ENCODE data around the gene SND1.
A peak's percentile ranks its signal among the peaks of the same experiment; 100 is the strongest.

The SND1 gene

GRCh38 chr7:127682140-127682539, 30.1 kb downstream of the SND1 start:
- no peak for DNase-seq (ENCODE audit: low read depth in 2 of 3, low spot score in 2 of 3)

DNA sequence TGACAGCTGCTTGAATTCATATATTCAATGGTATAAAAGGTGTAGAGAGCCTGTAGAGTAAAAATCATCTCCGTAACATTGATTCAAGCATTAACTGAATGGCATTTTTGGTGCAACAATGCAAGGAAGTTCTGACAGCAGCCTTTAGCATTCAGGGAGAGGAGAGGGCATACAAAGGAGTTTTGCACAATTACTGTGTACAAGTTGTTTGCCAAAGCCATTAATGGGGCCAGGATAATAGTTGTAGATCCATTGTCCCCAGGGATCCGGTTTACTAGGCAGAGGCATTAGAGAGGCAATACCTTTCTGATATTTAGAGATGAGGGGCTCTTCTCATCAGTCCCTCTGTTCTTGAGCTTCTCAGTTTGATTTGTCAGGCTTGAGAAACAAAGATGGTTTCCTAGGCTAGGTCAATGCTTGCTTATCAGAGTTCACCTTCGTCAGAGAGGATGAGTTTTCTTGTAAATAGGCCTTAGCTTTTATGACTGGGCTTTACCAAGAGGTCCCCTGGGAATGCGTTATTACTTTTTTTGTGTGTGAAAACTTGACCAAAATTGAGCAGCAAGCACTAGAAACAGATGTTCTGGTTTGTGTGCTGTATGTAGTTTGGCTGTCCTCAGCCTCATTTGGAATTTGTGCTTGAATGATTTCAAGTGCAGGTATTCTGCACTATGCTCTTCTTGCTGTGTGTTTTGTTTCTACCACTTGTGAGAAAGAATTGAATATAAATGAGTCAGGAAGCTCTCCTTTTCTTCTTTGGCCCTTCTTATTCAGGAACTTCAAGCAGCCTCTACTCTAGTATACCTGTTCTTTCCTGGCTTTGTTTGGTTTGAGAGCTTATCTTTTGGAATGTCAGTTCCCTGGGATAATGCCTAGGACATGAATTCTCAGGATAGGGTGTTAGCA, 32.0 kb downstream of the SND1 start:
- no peak for DNase-seq (ENCODE audit: low read depth in 2 of 3, low spot score in 2 of 3)

- no peak for DNase-seq (ENCODE audit: low read depth in 2 of 3, low spot score in 2 of 3)
Measured at GRCh38 chr7:127689194-127689772, 37.3 kb downstream of the SND1 start.

DNA sequence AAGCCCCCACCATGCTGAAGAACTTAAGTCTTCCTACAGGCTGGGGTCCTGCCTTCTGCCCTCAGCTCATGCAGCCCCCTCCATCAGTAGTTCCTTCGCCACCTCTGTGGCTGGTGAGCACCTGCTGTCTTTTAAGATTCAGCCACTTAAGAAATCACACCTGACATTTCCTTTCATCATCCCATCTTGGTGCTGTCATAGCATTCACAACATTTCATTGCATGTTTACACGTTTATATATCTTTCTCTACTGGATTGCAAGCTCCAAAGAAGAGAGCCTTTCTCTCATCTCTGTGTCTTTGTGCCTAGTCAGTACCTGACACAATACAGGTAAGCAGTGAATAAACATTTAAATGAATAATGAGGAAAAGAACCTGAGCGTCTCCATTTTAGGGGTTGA, 38.3 kb downstream of the SND1 start:
- DNase-seq (ENCODE audit: low read depth in 2 of 3, low spot score in 2 of 3): no peak

GRCh38 chr7:127690806-127691205, 38.8 kb downstream of the SND1 start:
- no peak for DNase-seq (ENCODE audit: low read depth in 2 of 3, low spot score in 2 of 3)

- DNase-seq (ENCODE audit: low read depth in 2 of 3, low spot score in 2 of 3): no peak
Measured at GRCh38 chr7:127692200-127692599, 40.2 kb downstream of the SND1 start.

- DNase-seq (ENCODE audit: low read depth in 2 of 3, low spot score in 2 of 3): no peak
Measured at GRCh38 chr7:127699853-127700252, 47.9 kb downstream of the SND1 start.

DNA sequence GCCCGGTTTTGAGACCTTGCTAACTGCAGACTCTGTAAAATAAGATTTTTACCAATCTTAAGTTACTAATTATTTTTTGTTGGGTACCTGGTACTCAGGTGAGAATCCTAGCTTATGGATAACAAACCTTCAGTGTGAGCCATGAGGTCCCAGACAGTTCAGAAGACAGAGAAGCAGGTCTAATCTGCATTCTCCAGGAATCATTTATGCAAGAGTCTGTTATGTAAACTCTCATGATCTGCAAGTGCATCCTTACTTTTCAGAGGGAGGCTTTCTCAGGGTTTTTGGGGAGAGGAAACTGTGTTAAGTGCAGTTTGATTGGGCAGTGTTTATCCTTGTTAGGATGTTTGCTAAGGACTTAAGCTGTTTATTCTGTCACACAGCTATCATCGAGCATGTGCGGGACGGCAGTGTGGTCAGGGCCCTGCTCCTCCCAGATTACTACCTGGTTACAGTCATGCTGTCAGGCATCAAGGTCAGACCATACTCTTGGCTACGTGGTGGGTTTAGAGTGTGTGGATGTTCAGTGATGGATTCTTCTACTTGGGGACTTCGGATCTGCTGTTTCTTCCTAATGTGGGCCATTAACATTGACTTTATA, 50.2 kb downstream of the SND1 start:
- DNase-seq (ENCODE audit: low read depth in 2 of 3, low spot score in 2 of 3): no peak

DNA sequence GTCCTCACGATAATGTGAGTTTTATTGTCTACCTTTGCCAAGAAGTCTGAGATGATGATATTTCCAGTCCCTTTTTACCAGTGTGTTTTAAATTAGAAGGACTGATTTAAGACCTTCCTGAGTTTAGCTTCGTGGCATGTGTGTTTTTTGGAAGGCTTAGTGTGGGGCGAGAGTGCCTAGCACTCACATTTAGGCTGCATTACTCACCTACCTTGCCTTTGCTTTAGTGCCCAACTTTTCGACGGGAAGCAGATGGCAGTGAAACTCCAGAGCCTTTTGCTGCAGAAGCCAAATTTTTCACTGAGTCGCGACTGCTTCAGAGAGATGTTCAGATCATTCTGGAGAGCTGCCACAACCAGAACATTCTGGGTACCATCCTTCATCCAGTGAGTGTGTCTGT, 50.9 kb downstream of the SND1 start:
- no peak for DNase-seq (ENCODE audit: low read depth in 2 of 3, low spot score in 2 of 3)

DNA sequence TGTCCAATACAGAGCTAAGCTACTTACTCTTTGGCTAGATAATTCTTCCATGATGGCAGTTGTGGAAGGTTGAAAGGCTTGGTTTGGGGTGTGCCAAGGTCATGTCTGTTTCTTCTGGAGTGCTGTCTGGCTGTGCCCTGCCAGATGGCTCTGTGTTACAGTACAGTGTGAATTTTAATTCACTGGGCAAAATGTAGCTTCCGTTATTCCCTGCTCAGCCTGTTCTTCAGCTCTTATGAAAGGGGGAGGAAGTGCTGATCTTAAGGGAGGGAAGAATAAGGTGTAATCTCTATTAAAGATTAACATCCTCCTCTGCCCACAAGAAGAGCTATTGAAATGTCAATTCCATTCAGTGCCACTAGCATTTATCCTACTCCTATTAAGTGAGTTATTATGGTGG, 52.2 kb downstream of the SND1 start:
- DNase-seq (ENCODE audit: low read depth in 2 of 3, low spot score in 2 of 3): no peak

GRCh38 chr7:127705461-127705959, 53.5 kb downstream of the SND1 start:
- DNase-seq (ENCODE audit: low read depth in 2 of 3, low spot score in 2 of 3): no peak

DNA sequence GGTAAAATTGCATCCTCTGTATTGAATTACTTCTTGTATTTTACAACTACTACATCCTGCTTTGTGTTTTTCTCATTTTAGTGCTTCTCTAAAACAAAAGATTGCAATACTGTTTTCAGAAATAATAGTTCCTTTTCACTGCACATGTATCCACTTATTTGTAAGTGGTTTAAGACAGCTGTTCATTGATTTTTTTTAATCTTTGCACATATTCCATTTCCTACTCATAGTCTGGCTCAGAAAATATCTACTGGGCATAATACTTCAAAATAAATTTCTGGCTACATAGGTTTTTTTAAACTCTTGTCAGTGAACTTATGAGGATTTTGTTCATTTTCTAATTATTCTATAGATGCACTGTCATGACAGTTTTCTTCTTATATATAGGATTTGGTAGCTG, 54.8 kb downstream of the SND1 start:
- DNase-seq (ENCODE audit: low read depth in 2 of 3, low spot score in 2 of 3): no peak

DNA sequence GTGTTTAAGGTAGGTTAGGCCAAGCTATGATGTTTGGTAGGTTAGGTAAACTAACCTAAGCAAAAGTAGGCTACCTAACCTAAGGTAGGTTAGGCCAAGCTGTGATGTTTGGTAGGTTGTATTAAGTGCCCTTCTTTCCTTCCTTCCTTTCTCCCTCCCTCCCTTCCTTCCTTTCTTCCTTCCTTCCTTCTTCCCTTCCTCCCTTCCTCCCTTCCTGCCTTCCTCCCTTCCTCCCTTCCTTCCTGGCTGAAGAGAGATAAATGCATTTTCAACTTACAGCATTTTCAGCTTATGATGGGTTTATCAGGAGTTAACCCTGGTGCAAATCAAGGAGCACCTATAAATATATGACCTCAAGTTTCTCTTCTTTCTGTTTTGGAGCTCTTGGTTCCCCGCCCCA, 56.2 kb downstream of the SND1 start:
- no peak for DNase-seq (ENCODE audit: low read depth in 2 of 3, low spot score in 2 of 3)

DNA sequence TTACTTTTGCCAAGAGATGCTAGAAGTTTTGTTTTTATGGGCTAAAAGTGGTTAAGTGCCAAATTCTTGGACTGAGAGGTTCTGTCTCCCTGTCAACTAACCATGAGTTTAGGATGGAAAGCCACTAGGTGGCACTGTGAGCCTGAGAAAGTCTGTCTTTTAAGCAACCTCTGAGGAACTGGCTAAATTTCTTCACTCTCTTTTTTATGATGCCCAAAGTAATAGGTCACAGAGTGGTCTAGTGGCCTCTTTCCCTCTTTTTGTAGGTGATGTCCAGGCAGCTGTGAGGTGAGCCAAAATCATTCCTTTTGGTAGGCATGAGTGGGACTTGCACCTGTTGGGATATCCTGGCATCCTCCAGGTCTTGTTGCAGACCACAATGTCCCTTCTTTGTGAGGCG, 56.8 kb downstream of the SND1 start:
- DNase-seq (ENCODE audit: low read depth in 2 of 3, low spot score in 2 of 3): peak in 2 of 3 experiments; percentile 5 to 37

- DNase-seq (ENCODE audit: low read depth in 2 of 3, low spot score in 2 of 3): no peak
Measured at GRCh38 chr7:127710635-127711034, 58.6 kb downstream of the SND1 start.

DNA sequence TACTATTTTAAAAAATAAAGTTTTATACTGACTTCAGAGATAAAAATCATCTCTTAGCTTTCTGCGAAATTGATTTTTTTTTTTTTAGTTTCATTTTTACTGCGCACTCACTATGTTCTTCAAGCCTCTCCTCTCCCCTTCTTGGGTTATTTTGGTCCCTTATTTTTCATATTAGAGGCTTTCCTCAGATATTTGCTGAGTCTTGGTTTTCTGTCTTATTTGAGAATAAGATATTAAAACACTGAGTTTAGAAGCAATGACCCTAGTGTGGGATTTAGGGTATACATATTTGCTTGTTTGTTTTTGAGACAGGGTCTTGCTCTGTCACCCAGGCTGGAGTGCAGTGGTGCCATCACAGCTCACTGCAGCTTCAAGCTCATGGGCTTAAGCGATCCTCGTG, 59.9 kb downstream of the SND1 start:
- no peak for DNase-seq (ENCODE audit: low read depth in 2 of 3, low spot score in 2 of 3)

- DNase-seq (ENCODE audit: low read depth in 2 of 3, low spot score in 2 of 3): no peak
Measured at GRCh38 chr7:127713006-127713405, 61.0 kb downstream of the SND1 start.

DNA sequence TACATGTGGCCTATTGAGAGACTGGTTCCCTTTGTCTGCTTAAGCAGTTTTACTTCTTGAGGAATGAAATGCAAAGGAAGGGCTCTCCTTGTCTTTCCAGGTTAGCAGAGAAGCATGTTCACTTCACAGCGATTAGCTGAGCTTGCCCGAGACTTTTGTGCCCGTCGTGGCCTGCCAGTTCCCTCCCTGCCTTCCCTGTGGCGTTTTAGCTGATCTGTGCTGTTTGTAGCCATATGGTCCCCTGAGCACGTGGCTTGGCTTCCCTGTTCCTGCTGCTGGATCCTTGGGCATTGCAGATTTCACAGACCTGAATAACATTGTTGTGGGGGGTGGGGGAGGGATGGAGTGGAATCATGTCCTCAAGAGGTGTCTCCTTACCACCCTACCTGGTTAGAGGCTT, 61.8 kb downstream of the SND1 start:
- DNase-seq (ENCODE audit: low read depth in 2 of 3, low spot score in 2 of 3): no peak

DNA sequence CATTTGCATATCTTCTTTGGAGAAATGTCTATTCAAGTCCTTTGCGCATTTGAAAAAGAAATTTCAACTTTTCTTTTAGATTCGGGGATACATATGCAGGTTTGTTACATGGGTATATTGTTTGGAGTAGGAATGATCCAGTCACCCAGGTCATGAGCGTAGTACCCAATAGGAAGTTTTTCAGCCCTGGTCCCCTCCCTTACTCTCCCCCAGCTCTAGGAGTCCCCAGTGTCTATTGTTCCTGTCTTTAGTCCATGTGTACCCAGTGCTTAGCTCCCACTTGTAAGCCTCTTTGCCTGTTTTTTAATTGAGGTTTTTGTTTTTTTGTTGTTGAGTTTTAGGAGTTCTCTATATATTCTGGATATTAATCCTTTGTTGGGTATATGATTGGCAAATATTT, 63.3 kb downstream of the SND1 start:
- no peak for DNase-seq (ENCODE audit: low read depth in 2 of 3, low spot score in 2 of 3)

- no peak for DNase-seq (ENCODE audit: low read depth in 2 of 3, low spot score in 2 of 3)
Measured at GRCh38 chr7:127715901-127716300, 63.9 kb downstream of the SND1 start.

DNA sequence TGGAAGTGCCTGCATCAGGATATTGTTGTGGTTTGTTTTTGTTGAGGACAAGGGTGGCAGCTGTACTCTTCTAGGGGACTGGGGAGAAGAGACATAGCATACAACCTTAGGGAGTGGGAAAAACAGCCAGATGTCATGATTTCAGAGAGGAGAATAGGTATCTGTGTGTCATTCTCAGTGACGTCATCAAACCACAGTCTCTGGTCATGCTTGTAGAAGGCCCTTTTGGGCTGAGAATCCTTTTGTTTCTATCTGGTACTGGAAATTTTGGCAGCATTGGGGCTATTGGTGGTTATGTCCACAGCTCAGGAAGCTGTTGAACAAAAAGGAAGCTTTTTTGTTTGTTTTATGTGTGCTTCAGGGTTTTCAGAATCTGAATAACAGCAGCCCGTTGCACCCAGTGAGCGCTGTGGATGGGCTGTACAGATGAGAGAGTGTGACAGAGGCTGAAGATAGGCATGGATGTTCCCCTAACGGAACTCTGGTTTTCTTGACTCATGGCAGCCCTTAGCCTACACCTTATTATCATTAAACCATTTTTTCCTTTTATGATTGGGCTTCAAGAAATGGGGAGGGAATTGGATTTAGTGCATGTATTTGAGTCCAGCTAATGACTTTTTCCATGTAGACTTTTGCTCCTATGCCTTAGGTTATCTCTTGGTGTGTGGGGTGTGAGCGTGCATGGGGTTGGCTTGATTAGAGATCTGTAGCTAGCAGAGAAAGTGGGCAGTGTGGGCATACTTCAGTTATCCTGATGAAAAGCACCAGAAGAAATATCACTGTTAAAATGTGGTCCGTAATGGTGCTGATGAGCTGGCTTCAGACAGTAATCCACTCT, 65.7 kb downstream of the SND1 start:
- DNase-seq (ENCODE audit: low read depth in 2 of 3, low spot score in 2 of 3): no peak
